ENCODE measurements around the gene TMPRSS2.

Gene TMPRSS2

DNA sequence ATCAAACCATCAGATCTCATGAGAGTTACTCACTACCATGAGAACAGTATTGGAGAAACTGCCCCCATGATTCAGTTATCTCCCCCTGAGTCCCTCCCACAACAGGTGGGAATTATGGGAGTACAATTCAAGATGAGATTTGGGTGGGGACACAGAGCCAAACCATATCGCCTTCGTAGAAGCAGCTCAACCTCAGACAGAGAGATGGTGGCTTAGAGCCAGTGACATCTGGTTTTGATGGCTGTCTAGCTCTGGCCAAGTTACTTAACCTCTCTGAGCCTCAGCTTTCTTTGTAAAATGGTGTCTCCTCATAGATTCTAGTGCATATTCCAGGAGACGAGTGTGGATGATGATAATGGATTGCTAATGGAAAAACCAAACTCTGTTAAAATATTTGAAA is 54.8 kb downstream of the TMPRSS2 start:
- DNase-seq (ENCODE audit: insufficient read length, low spot score) (no peak), FAIRE-seq (no peak)

- DNase-seq (ENCODE audit: insufficient read length, low spot score) (no peak), FAIRE-seq (no peak)
Measured at GRCh38 chr21:41451753-41452676, 55.9 kb downstream of the TMPRSS2 start.

DNA sequence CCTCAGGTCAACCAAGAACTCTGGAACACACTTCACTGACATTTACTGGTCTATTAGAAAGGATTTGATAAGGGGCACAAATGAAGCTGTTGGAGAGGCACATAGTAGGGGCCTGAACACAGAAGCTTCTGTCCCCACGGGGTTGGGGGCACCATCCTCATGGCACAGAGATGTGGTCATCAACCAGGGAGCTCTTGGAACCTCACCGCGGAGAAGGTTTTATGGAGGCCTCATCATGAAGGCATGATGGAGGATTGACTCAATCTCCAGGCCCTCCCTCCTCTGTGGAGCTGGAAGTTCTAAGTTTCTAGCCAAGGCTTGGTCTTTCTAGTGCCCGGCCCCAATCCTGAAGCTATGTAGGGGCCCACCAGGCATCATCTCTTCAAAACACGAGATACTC is 58.3 kb downstream of the TMPRSS2 start:
- FAIRE-seq (no peak), DNase-seq (ENCODE audit: insufficient read length, low spot score) (no peak)

- DNase-seq (ENCODE audit: insufficient read length, low spot score) (no peak), FAIRE-seq (no peak)
Measured at GRCh38 chr21:41447356-41447755, 60.6 kb downstream of the TMPRSS2 start.

DNA sequence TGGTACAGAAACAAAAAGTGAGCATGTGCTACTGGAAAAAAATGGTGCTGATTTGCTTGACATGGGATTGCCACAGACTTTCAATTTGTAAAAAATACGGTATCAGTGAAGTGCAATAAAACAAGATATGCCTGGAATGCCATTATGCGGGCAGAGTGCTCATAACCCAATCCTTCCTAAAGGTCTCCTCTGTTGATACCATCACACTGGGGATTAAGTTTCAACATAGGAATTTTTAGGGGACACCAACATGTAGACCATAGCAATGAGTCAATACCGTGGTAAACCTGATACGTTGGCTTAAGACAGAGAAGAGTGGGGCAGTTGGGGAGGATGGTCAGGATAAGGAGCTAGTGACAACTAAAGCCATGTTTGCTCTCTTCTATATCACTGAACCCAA is 61.4 kb downstream of the TMPRSS2 start:
- DNase-seq (ENCODE audit: insufficient read length, low spot score): peak; percentile 69

DNA sequence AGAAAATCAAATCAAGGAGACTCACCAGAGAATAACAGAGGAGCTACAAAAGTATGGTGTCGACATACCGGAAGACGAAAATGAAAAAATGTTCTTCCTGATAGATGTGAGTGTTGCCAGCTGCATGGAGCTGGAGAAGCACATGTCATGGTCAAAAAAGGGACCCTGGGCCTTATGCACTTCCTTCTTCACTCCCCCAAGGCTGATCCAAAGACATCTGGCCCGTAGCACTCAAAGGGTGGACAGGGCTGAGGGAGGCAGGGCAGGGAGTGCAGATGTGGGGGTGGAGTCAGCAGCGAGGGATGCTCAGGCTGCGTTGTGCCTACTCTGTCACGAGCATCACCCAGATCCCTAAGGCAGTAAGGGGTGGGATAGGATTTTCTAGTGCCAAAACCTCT is 62.5 kb downstream of the TMPRSS2 start:
- DNase-seq (ENCODE audit: insufficient read length, low spot score): no peak
- FAIRE-seq: no peak

More for the DNA sequence above, 61.4 kb downstream of the TMPRSS2 start:
- FAIRE-seq: peak; percentile 33

- no peak for FAIRE-seq
- DNase-seq (ENCODE audit: insufficient read length, low spot score): no peak
Measured at GRCh38 chr21:41444703-41445464, 63.1 kb downstream of the TMPRSS2 start.

GRCh38 chr21:41443562-41443961 is 64.4 kb downstream of the TMPRSS2 start:
- DNase-seq (ENCODE audit: insufficient read length, low spot score) (no peak), FAIRE-seq (no peak)

DNA sequence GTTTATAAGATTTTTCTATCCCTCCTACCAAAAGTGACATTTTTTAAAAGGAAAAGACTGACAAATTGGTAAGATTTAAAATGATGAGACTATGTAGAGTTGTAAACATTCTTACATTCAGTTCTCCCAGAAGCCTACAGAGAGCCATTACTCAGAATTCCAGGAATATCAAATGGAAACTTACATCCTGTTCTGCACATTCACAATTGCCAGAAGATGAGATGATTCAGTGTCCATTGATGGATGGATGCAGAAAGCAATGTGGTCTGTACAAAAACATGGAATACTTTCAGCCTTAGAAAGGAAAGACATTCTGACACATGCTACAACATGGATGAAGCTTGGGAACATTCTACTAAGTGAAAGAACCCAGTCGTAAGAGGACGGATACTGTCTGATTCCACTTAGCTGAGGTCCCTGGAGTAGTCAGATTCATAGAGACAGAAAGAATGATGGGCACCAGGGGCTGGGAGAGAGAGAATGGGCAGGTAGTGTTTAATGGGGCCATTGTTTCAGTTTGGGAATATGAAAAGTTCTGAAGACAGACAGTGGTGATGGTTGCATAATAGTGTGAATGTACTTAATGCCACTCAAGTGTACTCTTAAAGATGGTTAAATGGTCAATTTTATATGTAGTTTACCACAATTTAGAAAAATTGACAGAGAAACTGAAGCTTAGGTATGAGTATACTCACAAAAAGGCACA is 65.3 kb downstream of the TMPRSS2 start:
- no peak for DNase-seq (ENCODE audit: insufficient read length, low spot score)
- no peak for FAIRE-seq

DNA sequence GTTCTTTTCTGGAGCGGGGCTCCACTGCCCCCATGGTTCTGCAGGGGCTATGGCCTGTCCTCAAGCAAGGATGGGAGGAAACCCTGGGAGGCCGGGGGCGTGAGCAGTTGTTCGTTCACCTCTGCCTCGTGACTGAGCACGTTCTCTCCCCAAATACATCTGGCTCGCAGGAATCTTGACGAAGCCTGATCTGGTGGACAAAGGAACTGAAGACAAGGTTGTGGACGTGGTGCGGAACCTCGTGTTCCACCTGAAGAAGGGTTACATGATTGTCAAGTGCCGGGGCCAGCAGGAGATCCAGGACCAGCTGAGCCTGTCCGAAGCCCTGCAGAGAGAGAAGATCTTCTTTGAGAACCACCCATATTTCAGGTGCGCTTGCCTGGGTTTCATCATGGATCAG is 66.4 kb downstream of the TMPRSS2 start:
- FAIRE-seq (no peak), DNase-seq (ENCODE audit: insufficient read length, low spot score) (no peak)

- FAIRE-seq (no peak), DNase-seq (ENCODE audit: insufficient read length, low spot score) (no peak)
Measured at GRCh38 chr21:41439248-41439647, 68.7 kb downstream of the TMPRSS2 start.

DNA sequence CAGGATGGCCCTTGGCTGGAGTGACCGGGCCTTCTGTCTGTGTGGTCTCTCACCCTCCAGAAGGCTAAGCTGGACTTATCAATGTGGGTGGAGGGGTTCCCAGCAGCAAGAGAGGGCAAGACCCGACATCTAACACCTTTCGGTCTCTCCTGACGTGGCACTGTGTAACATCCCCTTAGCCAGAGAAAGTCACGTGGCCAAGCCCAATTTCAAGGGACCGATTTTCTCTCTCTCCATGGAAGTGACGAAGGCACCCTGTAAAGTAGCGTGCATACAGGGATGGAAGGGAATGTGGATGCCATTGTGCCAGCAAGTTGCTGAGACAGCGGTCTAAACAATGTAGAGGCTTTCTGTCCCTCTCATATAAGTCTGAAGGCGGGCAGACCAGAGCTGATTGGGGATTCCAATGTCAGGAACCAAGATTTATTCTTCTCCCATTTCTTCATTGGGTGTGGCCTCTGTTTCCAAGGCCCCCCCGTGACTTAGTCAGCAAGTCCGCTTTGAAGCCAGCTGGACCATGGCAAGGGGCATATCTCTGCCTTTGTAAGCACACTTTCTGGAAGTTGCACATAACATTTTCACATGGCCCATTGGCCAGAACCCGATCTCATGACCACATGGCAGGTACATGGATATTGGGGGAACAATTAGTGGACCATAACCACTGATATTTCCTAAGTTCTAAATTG is 69.4 kb downstream of the TMPRSS2 start:
- FAIRE-seq: no peak
- no peak for DNase-seq (ENCODE audit: insufficient read length, low spot score)

- FAIRE-seq: no peak
- no peak for DNase-seq (ENCODE audit: insufficient read length, low spot score)
Measured at GRCh38 chr21:41437729-41438128, 70.2 kb downstream of the TMPRSS2 start.

DNA sequence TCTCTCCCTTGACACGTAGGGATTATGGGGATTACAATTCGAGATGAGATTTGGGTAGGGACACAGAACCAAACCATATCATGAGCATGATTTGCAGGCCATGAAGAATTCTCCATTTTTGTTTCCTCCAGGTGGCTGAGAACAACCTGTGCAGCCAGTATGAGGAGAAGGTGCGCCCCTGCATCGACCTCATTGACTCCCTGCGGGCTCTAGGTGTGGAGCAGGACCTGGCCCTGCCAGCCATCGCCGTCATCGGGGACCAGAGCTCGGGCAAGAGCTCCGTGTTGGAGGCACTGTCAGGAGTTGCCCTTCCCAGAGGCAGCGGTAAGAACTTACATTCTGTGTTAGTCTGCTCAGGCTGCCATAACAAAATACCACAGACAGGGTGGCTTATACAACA is 72.3 kb downstream of the TMPRSS2 start:
- DNase-seq (ENCODE audit: insufficient read length, low spot score) (no peak), FAIRE-seq (no peak)

GRCh38 chr21:41433566-41433965 is 74.4 kb downstream of the TMPRSS2 start:
- DNase-seq (ENCODE audit: insufficient read length, low spot score) (no peak), FAIRE-seq (no peak)

- peak; percentile 9 for FAIRE-seq
- DNase-seq (ENCODE audit: insufficient read length, low spot score): no peak
Measured at GRCh38 chr21:41432562-41433460, 75.1 kb downstream of the TMPRSS2 start.

DNA sequence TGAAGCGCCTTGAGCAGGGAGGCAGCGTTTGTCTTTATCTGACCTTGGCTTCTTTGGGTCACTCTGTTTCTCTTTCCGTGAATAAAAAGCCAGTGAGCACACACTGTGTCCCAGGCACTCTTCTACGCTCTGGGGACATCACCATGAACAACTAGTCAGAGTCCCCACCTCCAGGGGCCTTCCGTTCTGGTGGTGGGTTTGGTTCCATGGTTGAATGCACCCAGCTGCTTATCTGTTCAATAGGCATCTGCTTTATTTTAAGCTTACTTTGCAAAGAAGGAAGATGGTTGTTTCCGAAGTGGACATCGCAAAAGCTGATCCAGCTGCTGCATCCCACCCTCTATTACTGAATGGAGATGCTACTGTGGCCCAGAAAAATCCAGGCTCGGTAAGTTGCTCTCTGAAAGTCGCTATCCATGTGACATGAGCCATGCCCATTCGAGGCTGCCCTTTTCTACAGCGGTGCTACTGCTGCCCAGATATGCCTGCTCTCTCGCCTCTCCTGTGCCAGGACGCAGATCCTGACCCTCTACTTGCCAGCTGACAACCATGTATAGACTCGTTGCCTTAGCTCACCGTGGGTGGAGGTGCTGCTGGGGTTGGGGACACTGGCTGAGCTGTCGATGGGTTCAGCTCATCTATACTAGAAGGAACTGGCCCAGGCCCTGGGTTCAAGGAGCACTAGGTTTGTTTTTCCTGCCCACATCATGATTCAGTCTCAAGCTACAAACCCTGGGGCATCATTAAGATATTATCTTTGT is 76.0 kb downstream of the TMPRSS2 start:
- no peak for FAIRE-seq

DNA sequence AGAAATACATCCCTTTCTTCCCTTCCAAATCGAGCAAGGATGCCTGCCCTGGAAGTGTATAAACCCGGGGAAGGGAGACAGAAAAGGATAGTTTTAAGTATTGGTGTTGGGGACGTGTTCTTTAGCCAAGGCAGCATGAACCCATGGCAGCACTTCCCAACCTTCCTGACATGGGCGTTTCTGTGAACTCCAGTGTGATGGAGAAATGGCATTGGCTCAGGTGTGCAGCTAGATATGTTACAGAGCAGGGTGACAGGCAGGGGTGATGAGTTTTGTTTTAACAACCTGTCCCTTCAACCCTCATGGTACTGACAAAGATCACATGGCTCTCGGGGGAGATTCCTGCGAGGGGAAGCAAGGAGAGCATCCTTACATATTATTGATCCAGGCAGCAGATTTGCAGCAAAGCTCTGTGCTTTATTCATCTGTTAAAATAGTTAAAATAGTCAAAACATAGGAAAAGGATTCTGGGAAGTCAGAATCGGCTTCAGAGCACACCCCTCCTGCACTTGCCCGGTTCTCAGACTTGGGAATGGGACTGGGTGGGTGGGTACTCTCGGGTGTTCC is 78.0 kb downstream of the TMPRSS2 start:
- no peak for DNase-seq (ENCODE audit: insufficient read length, low spot score)
- no peak for FAIRE-seq

More for the DNA sequence above, 76.0 kb downstream of the TMPRSS2 start:
- DNase-seq (ENCODE audit: insufficient read length, low spot score): no peak

GRCh38 chr21:41429305-41429704 is 78.7 kb downstream of the TMPRSS2 start:
- FAIRE-seq (no peak), DNase-seq (ENCODE audit: insufficient read length, low spot score) (no peak)

All from HTR-8/SVneo (cell line).